GM23338 (cell line): Measurements from ENCODE around the gene CNST. TPM values are rescaled to one million over a fixed set of nuclear protein-coding genes. Genes with fewer than 3 reads are reported as not detected.

Source experiments
- ATAC-seq: fragments of 200-7000 bp; cut with Tn5 transposase; 3 replicates; pipeline ENCODE4 v1.9.1; 2020
- DNase-seq: peaks from one replicate; pipeline ENCODE4 v3.0.0-alpha.2; 2015; ENCODE audit warnings: low spot score
- H2AFZ ChIP-seq: fragments of 200-600 bp; sonication (generic); 2 replicates; pipeline ENCODE4 v1.8.0; 2016; ENCODE audit warnings: antibody characterized with exemption, mild to moderate bottlenecking, moderate library complexity
- H3F3A ChIP-seq: fragments of 200-600 bp; sonication (generic); replicated peaks from 2 replicates; pipeline ENCODE4 v1.8.0; 2017; ENCODE audit warnings: antibody characterized with exemption, mixed run types, low read depth
- H3K27ac ChIP-seq: fragments of 200-600 bp; sonication (generic); 2 replicates; pipeline ENCODE4 v1.6.1; 2016; ENCODE audit warnings: low read depth
- H3K27me3 ChIP-seq: fragments of 200-600 bp; sonication (generic); 2 replicates; pipeline ENCODE4 v1.8.0; 2016; ENCODE audit warnings: mild to moderate bottlenecking, mixed run types, moderate library complexity; ENCODE audit not compliant: insufficient read depth
- H3K36me3 ChIP-seq: fragments of 200-600 bp; sonication (generic); 2 replicates; pipeline ENCODE4 v1.8.0; 2016; ENCODE audit warnings: mild to moderate bottlenecking; ENCODE audit not compliant: insufficient read depth
- H3K4me1 ChIP-seq: fragments of 200-600 bp; sonication (generic); 2 replicates; pipeline ENCODE4 v1.8.0; 2016; ENCODE audit warnings: mild to moderate bottlenecking, moderate library complexity; ENCODE audit not compliant: insufficient read depth
- H3K4me2 ChIP-seq: fragments of 200-600 bp; sonication (generic); 2 replicates; pipeline ENCODE4 v1.7.1; 2017; ENCODE audit warnings: mixed run types
- H3K4me3 ChIP-seq: fragments of 200-600 bp; sonication (generic); 2 replicates; pipeline ENCODE4 v1.6.1; 2016; ENCODE audit warnings: mixed run types
- H3K79me2 ChIP-seq: fragments of 200-600 bp; sonication (generic); replicated peaks from 2 replicates; pipeline ENCODE4 v1.8.0; 2017; ENCODE audit warnings: mild to moderate bottlenecking; ENCODE audit not compliant: insufficient read depth
- H3K9me2 ChIP-seq: fragments of 200-600 bp; sonication (generic); 2 replicates; pipeline ENCODE4 v1.8.0; 2017; ENCODE audit not compliant: insufficient read depth
- H4K20me1 ChIP-seq: fragments of 200-600 bp; sonication (generic); replicated peaks from 2 replicates; pipeline ENCODE4 v1.8.0; 2017; ENCODE audit warnings: mild to moderate bottlenecking; ENCODE audit not compliant: insufficient read depth
- H3K27ac Mint-ChIP-seq: 2 replicates; pipeline ENCODE4 v1.8.0; 2020; ENCODE audit warnings: inconsistent platforms, mild to moderate bottlenecking, moderate library complexity, mixed read lengths
- H3K27me3 Mint-ChIP-seq: 3 replicates; pipeline ENCODE4 v1.8.0; 2022; ENCODE audit warnings: low read depth, mild to moderate bottlenecking, moderate library complexity, mixed read lengths, inconsistent platforms; ENCODE audit not compliant: insufficient read depth, poor library complexity
- H3K36me3 Mint-ChIP-seq: 3 replicates; pipeline ENCODE4 v1.8.0; 2021; ENCODE audit warnings: low read depth, mild to moderate bottlenecking, inconsistent platforms, moderate library complexity, mixed read lengths
- H3K4me1 Mint-ChIP-seq: 3 replicates; pipeline ENCODE4 v1.8.0; 2020; ENCODE audit warnings: mild to moderate bottlenecking, inconsistent platforms, mixed read lengths
- H3K4me3 Mint-ChIP-seq: 3 replicates; pipeline ENCODE4 v1.8.0; 2021; ENCODE audit warnings: moderate library complexity, mild to moderate bottlenecking, inconsistent platforms, mixed read lengths
- H3K9me3 Mint-ChIP-seq: 3 replicates; pipeline ENCODE4 v1.8.0; 2020; ENCODE audit warnings: moderate library complexity, mild to moderate bottlenecking, inconsistent platforms, mixed read lengths
- ETS1 ChIP-seq: IDR thresholded peaks from 2 replicates; pipeline ENCODE4 v1.6.1; 2016; ENCODE audit warnings: antibody characterized with exemption
- EZH2 ChIP-seq: fragments of 200-600 bp; sonication (generic); IDR thresholded peaks from one replicate; pipeline ENCODE4 v1.8.0; 2017; ENCODE audit warnings: antibody characterized with exemption, mild to moderate bottlenecking, low read depth; ENCODE audit not compliant: unreplicated experiment
- EZH2phosphoT487 ChIP-seq: fragments of 200-600 bp; sonication (generic); IDR thresholded peaks from one replicate; pipeline ENCODE4 v1.8.1; 2018; ENCODE audit warnings: antibody characterized with exemption; ENCODE audit not compliant: unreplicated experiment
- NANOG ChIP-seq: IDR thresholded peaks from 2 replicates; pipeline ENCODE4 v1.6.1; 2016; ENCODE audit warnings: antibody characterized with exemption, borderline replicate concordance
- POLR2AphosphoS5 ChIP-seq: IDR thresholded peaks from 2 replicates; pipeline ENCODE4 v1.6.1; 2016; ENCODE audit warnings: antibody characterized with exemption, low read depth
- STAT1 ChIP-seq: IDR thresholded peaks from one replicate; pipeline ENCODE4 v1.6.1; 2016; ENCODE audit warnings: antibody characterized with exemption; ENCODE audit not compliant: unreplicated experiment
- ZNF114 ChIP-seq: fragments of 250-450 bp; sonication (Bioruptor Pico); IDR thresholded peaks from 2 replicates; pipeline ENCODE4 v1.5.0; 2020; ENCODE audit warnings: mild to moderate bottlenecking, moderate library complexity
- ZNF462 ChIP-seq: fragments of 250-450 bp; sonication (Bioruptor Pico); IDR thresholded peaks from 2 replicates; pipeline ENCODE4 v1.5.0; 2020; ENCODE audit warnings: mild to moderate bottlenecking, moderate library complexity
- polyA plus RNA-seq: library from polyadenylated mRNA; unstranded; fragments of >200 nt; fragmentation: Nextera tagmentation; extraction: Ambion mirVana; gene quantifications from 2 replicates; pipeline ENCODE4 v1.2.1, GENCODE V29; 2016
- total RNA-seq: library from RNA; depleted of rRNA; stranded (reverse); fragments of >200 nt; shearing (Covaris generic); gene quantifications from 2 replicates; pipeline ENCODE4 v1.2.3, GENCODE V29; 2014

Gene CNST
- total and polyA plus RNA-seq, 2 experiments from 2014 or later: 8.1 to 17.6 TPM

GRCh38 chr1:246544001-246544400, 22.3 kb upstream of the CNST start:
- no peaks in the 10 kb centered on the region for H3K4me1 ChIP-seq
- H3K9me2 ChIP-seq: no peaks in the 10 kb centered on the region
- Mint-ChIP-seq H3K4me3 (no peak overlapping the region), H3K4me1 (no peaks in the 10 kb centered on the region), H3K36me3 (peaks cover 45% of the 10 kb centered on the region), H3K9me3 (no peaks in the 10 kb centered on the region), H3K27me3 (peaks cover 3% of the 10 kb centered on the region), H3K27ac (no peak overlapping the region)
- TF ChIP-seq EZH2 (no peak), ZNF462 (CRISPR knock-in tag) (no peak), ETS1 (no peak), ZNF114 (CRISPR knock-in tag) (no peak), POLR2AphosphoS5 (no peak), NANOG (no peak), EZH2phosphoT487 (no peak), STAT1 (no peak)
- DNase-seq (no peak), ATAC-seq (no peak)
- no peak overlapping the region for H3K27ac ChIP-seq
- no peak overlapping the region for H3K4me3 ChIP-seq
- no peak overlapping the region for H2AFZ ChIP-seq
- no peaks in the 10 kb centered on the region; the same call in 1 of the 2 replicates for H4K20me1 ChIP-seq
- no peaks in the 10 kb centered on the region for H3K79me2 ChIP-seq
- H3F3A ChIP-seq: no peaks in the 10 kb centered on the region
- no peak overlapping the region for H3K4me2 ChIP-seq
- H3K27me3 ChIP-seq: no peaks in the 10 kb centered on the region
- peaks cover 32% of the 10 kb centered on the region for H3K36me3 ChIP-seq
